Bronchial epithelial cell (primary cell): Measurements from ENCODE around the gene EIF4E1B. TPM values are rescaled to one million over a fixed set of nuclear protein-coding genes. Genes with fewer than 3 reads are reported as not detected.

ENCODE experiments used
- DNase-seq: peaks from one replicate; pipeline ENCODE4 v3.0.0-alpha.2; 2010; ENCODE audit warnings: low read depth
- FAIRE-seq: peaks from 2 replicates; lab custom pipeline; 2011; peaks lifted over from hg19 to GRCh38; lab: Jason Lieb, UNC
- H3K27me3 ChIP-seq: 2 replicates; pipeline ENCODE4 v1.5.1; 2011; ENCODE audit warnings: low read length; ENCODE audit not compliant: control insufficient read depth, insufficient read depth
- H3K36me3 ChIP-seq: 2 replicates; pipeline ENCODE4 v1.5.1; 2011; ENCODE audit warnings: low read length; ENCODE audit not compliant: control insufficient read depth, insufficient read depth
- H3K4me3 ChIP-seq: 2 replicates; pipeline ENCODE4 v1.5.1; 2011; ENCODE audit warnings: mild to moderate bottlenecking, low read depth, low read length, control low read depth
- CTCF ChIP-seq: IDR thresholded peaks from 2 replicates; pipeline ENCODE4 v1.5.1; 2011; ENCODE audit warnings: mild to moderate bottlenecking, moderate library complexity, low read length, control low read depth, inconsistent platforms; ENCODE audit not compliant: insufficient read depth, severe bottlenecking
- total RNA-seq: library from RNA; depleted of rRNA; stranded (reverse); fragments of >200 nt; gene quantifications from 2 replicates; pipeline ENCODE4 v1.2.1, GENCODE V29; 2014

Gene EIF4E1B
- total RNA-seq, 1 donor from 2014 or later, result not detected

GRCh38 chr5:176601901-176602482 is 28.5 kb upstream of the EIF4E1B start:
- TF ChIP-seq CTCF, result no peak
- FAIRE-seq, result no peak

DNA sequence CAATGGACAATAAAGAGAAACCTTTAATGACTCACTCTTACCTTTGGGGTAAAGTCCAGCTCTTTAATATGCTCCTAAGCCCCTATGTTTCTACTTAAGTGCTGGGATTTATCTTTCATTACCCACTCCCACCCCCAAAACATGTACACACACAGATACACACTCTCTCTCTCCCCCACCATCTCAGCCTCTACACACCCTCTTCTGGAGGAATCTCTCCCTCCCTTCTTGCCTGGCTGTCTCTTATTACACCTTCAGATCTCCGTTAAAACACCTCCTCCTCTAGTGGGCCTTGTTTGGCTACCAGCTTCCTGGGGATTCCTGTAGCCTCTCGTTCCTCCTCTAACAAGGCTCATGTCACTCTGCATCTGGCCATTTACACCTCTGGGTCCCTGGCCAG is 27.4 kb upstream of the EIF4E1B start:
- Histone ChIP-seq H3K36me3 (no peaks in the 10 kb centered on the region), H3K4me3 (no peak overlapping the region), H3K27me3 (no peaks in the 10 kb centered on the region)
- no peak for DNase-seq
- peak; percentile 18 for FAIRE-seq
- no peak for TF ChIP-seq CTCF

More at GRCh38 chr5:176601901-176602482, 28.5 kb upstream of the EIF4E1B start:
- no peaks in the 10 kb centered on the region for H3K27me3 ChIP-seq
- no peak for DNase-seq
- no peak overlapping the region for H3K4me3 ChIP-seq
- no peaks in the 10 kb centered on the region for H3K36me3 ChIP-seq

DNA sequence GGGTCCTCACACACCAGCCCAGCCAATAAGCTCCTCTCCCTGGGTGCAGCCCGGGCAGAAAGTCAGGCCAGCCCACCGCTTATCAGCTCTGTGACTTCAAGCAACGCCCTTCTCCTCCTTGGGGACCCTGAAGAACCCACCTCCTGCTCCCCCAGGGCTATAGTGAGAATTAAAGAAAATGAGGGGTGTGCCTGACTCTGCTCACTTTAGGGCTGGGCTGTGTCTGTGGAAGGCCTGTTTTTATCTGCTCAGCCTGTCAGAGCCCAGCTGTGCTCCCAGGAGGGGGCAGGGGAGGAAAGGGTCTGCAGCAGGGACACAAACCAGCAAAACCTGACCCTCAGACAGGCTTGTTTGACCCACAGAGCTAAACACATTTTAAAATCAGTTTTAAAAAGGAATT is 24.4 kb upstream of the EIF4E1B start:
- no peak for FAIRE-seq
- no peak for DNase-seq
- no peak for TF ChIP-seq CTCF
- no peak overlapping the region for H3K4me3 ChIP-seq
- H3K36me3 ChIP-seq, result no peaks in the 10 kb centered on the region
- H3K27me3 ChIP-seq, result no peaks in the 10 kb centered on the region

DNA sequence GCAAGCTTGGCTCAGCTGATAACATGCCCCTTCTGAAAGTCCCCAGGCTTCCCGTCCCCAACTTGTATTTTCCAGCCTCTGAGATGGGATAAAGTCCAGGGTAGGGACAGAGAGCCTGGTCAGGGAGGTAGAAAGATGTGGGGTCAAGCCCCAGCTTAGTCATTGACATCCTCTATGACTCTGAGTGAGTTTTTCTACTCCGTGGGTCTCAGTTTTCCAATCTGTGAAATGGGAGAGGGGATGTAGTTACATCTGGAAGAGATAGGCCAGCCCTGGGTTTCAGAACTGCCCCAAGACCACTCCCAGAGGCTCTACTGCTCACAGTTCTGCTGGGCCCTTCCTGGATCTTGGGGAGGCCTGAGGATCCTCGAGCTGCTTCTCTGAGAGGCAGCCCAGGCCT is 23.6 kb upstream of the EIF4E1B start:
- H3K4me3 ChIP-seq, result no peak overlapping the region
- no peaks in the 10 kb centered on the region for H3K36me3 ChIP-seq
- FAIRE-seq (no peak), DNase-seq (no peak)
- H3K27me3 ChIP-seq, result no peaks in the 10 kb centered on the region
- TF ChIP-seq CTCF, result no peak

- Histone ChIP-seq H3K4me3 (no peak overlapping the region), H3K27me3 (no peaks in the 10 kb centered on the region), H3K36me3 (no peaks in the 10 kb centered on the region)
- no peak for TF ChIP-seq CTCF
- no peak for FAIRE-seq
- no peak for DNase-seq
Observed at GRCh38 chr5:176608142-176608705, 22.3 kb upstream of the EIF4E1B start.
